Suprapubic skin (tissue), 4 donors: Measurements from ENCODE around the gene RUVBL2. TPM values are rescaled to one million over a fixed set of nuclear protein-coding genes. Genes with fewer than 3 reads are reported as not detected.

Experiments used
- DNase-seq, 2 donors: peaks; one replicate each; pipeline ENCODE4 v3.0.0-alpha.2; 2019; ENCODE audit warnings: low spot score in 2 of 2
- H3K27ac ChIP-seq: fragments of 200-600 bp; sonication (generic); one replicate; pipeline ENCODE4 v1.5.1; 2019
- H3K27me3 ChIP-seq: fragments of 200-600 bp; sonication (generic); one replicate; pipeline ENCODE4 v1.5.1; 2019
- H3K36me3 ChIP-seq: fragments of 200-600 bp; sonication (generic); one replicate; pipeline ENCODE4 v1.5.1; 2019
- H3K4me1 ChIP-seq: fragments of 200-600 bp; sonication (generic); one replicate; pipeline ENCODE4 v1.5.1; 2019
- H3K4me3 ChIP-seq: fragments of 200-600 bp; sonication (generic); one replicate; pipeline ENCODE4 v1.5.1; 2019; ENCODE audit warnings: mild to moderate bottlenecking
- H3K9me3 ChIP-seq: fragments of 200-600 bp; sonication (generic); one replicate; pipeline ENCODE4 v1.5.1; 2019
- CTCF ChIP-seq, 2 donors: fragments of 200-600 bp in 1 of 2; fragments of 450-650 bp in 1 of 2; sonication (generic) in 1 of 2; IDR thresholded peaks; one replicate each; pipeline ENCODE4 v1.5.1; 2016 to 2019; ENCODE audit warnings: antibody characterized with exemption in 2 of 2, mild to moderate bottlenecking in 1 of 2, moderate library complexity in 1 of 2
- EP300 ChIP-seq: sonication (generic); formaldehyde crosslinking; IDR thresholded peaks from one replicate; pipeline ENCODE4 v1.6.1; 2017; ENCODE audit warnings: antibody characterized with exemption
- POLR2A ChIP-seq, 2 donors: fragments of 450-650 bp; IDR thresholded peaks; one replicate each; pipeline ENCODE4 v1.6.1; 2017; ENCODE audit warnings: antibody characterized with exemption in 2 of 2, mild to moderate bottlenecking in 2 of 2, moderate library complexity in 2 of 2
- POLR2AphosphoS5 ChIP-seq, 3 donors: sonication (generic); formaldehyde crosslinking; IDR thresholded peaks; one replicate each; pipeline ENCODE4 v1.6.1; 2017; ENCODE audit warnings: antibody characterized with exemption in 3 of 3
- WGBS: methylation state at CpG from one replicate; pipeline ENCODE4 v1.1.5; 2018; 5-methylcytosine and 5-hydroxymethylcytosine counted together
- total RNA-seq, 4 donors: library from RNA; depleted of rRNA; stranded (reverse); fragments of >200 nt; gene quantifications; one replicate each; pipeline ENCODE4 v1.1.0, GENCODE V29; 2016

Gene RUVBL2
- total RNA-seq, 4 donors from 2014 or later: 37.3 to 70.3 (median 68.8) TPM

DNA sequence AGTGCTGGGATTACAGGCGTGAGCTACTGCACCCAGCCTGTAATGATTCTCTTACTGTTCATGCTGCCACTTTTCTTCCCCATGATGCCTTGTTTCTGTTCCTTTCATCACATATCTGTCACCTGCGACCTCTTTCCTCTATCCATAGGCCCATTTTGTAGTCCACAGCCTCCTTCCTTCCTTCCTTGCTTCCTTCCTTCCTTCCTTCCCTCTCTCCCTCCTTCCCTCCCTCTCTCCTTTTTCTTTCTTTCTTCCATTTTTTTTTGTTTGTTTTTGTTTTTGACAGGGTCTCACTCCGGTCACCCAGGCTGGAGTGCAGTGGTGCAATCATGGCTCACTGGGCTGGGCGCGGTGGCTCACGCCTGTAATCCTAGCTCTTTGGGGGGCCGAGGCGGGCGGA lies 4.8 kb upstream of the RUVBL2 start:
- DNase-seq: no peak
- Histone ChIP-seq H3K4me3 (no peak overlapping the region), H3K27me3 (no peaks in the 10 kb centered on the region), H3K27ac (no peak overlapping the region), H3K36me3 (peaks cover 47% of the 10 kb centered on the region), H3K4me1 (peaks cover 28% of the 10 kb centered on the region), H3K9me3 (no peaks in the 10 kb centered on the region)
- WGBS: 95% methylated on average over 9 of the region's 9 CpGs
- no peak for TF ChIP-seq EP300
- TF ChIP-seq POLR2AphosphoS5 (IDR thresholded peaks at IDR 0.05): no peak
- no peak for TF ChIP-seq CTCF (IDR thresholded peaks at IDR 0.05)
- no peak for TF ChIP-seq POLR2A (IDR thresholded peaks at IDR 0.05)

GRCh38 chr19:48989701-48990291 lies 3.9 kb upstream of the RUVBL2 start:
- Histone ChIP-seq H3K27ac (no peak overlapping the region), H3K4me3 (no peak overlapping the region), H3K4me1 (peaks cover 37% of the 10 kb centered on the region), H3K9me3 (no peaks in the 10 kb centered on the region), H3K36me3 (peaks cover 38% of the 10 kb centered on the region), H3K27me3 (no peaks in the 10 kb centered on the region)
- no peak for DNase-seq
- 73% methylated on average over 17 of the region's 17 CpGs for WGBS
- no peak for TF ChIP-seq POLR2A (IDR thresholded peaks at IDR 0.05)
- TF ChIP-seq POLR2AphosphoS5 (IDR thresholded peaks at IDR 0.05): no peak
- no peak for TF ChIP-seq EP300
- no peak for TF ChIP-seq CTCF (IDR thresholded peaks at IDR 0.05)

- no peak overlapping the region for H3K4me3 ChIP-seq
- no peak for DNase-seq
- peaks cover 43% of the 10 kb centered on the region for H3K4me1 ChIP-seq
- H3K27ac ChIP-seq: no peak overlapping the region
- H3K27me3 ChIP-seq: no peaks in the 10 kb centered on the region
- peaks cover 32% of the 10 kb centered on the region for H3K36me3 ChIP-seq
- no peak for TF ChIP-seq CTCF (IDR thresholded peaks at IDR 0.05)
- no peak for TF ChIP-seq POLR2A (IDR thresholded peaks at IDR 0.05)
- no peak for TF ChIP-seq EP300
- no peak for TF ChIP-seq POLR2AphosphoS5 (IDR thresholded peaks at IDR 0.05)
- H3K9me3 ChIP-seq: no peaks in the 10 kb centered on the region
- 55% methylated on average over 4 of the region's 4 CpGs for WGBS
Observed at GRCh38 chr19:48990400-48990799, 3.3 kb upstream of the RUVBL2 start.

DNA sequence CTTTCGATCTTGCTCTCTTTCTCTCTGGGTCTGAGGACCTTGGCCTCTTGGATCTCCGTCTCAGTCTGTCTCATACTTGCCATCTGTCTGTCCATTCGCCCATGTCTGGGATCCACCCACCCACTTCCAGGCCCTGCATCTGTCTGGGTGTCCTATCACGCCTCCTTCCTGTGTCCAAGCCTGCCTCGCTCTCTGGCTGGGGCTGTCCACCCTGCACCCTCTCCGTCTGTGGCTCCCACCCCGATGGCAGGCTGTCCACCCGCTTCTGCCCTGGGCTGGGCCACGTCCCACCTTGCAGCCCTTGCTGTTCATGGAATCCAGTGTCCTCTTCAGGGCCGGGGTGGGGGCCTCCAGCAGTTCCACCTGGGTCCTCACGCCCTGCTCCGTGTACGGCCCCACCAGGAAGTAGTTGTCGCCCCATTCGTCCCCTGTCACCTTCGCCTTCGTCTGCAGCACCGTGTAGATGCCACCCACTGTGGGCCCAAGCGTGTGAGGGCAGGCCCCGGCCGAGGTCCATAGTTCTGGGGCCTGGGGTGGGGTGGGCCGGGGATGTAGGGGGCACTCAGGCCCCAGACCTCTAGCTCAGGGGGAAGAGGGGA lies 2.6 kb upstream of the RUVBL2 start:
- H3K4me1 ChIP-seq: peaks cover 44% of the 10 kb centered on the region
- TF ChIP-seq POLR2A (IDR thresholded peaks at IDR 0.05) (no peak), CTCF (IDR thresholded peaks at IDR 0.05) (no peak), POLR2AphosphoS5 (IDR thresholded peaks at IDR 0.05) (no peak), EP300 (no peak)
- no peak for DNase-seq
- 83% methylated on average over 20 of the region's 22 CpGs for WGBS
- peaks cover 25% of the 10 kb centered on the region for H3K36me3 ChIP-seq
- peak overlapping the region; percentile 95 for H3K27ac ChIP-seq
- H3K27me3 ChIP-seq: no peaks in the 10 kb centered on the region
- peak overlapping the region; percentile 76 for H3K4me3 ChIP-seq
- H3K9me3 ChIP-seq: no peaks in the 10 kb centered on the region

- no peak for DNase-seq
Observed at GRCh38 chr19:48991873-48992580, 1.7 kb upstream of the RUVBL2 start.

More at GRCh38 chr19:48991873-48992580, 1.7 kb upstream of the RUVBL2 start:
- WGBS: 8% methylated on average over 8 of the region's 8 CpGs
- Histone ChIP-seq H3K9me3 (no peaks in the 10 kb centered on the region), H3K4me3 (peak overlapping the region; percentile 76), H3K27ac (peak overlapping the region; percentile 95), H3K27me3 (no peaks in the 10 kb centered on the region), H3K4me1 (peaks cover 44% of the 10 kb centered on the region), H3K36me3 (peaks cover 21% of the 10 kb centered on the region)
- TF ChIP-seq CTCF (IDR thresholded peaks at IDR 0.05) (no peak), EP300 (no peak)
